Frontal cortex (tissue), 4 donors: ENCODE results near the gene TMEM269. TPM values are rescaled to one million over a fixed set of nuclear protein-coding genes. Genes with fewer than 3 reads are reported as not detected.
"Not testable (repeated sequence)": the region's sequence is repeated elsewhere in the genome, so short reads cannot be mapped to it uniquely, and the experiment has no call there.

Experiments
- DNase-seq, 2 donors: peaks; one replicate each; pipeline ENCODE4 v3.0.0; 2012; ENCODE audit warnings: low spot score in 2 of 2
- FAIRE-seq: peaks from 2 replicates; lab custom pipeline; 2012; peaks lifted over from hg19 to GRCh38; lab: Jason Lieb, UNC
- total RNA-seq: library from RNA; depleted of rRNA; stranded (reverse); fragments of >200 nt; gene quantifications from one replicate; pipeline ENCODE4 v1.2.3, GENCODE V29; 2014
- donor health status: control.
- donor health status: control.
- donor health status: control.

The TMEM269 gene
- total RNA-seq, 1 donor from 2014 or later, result 0.41 TPM

- no peak for DNase-seq
- no peak for FAIRE-seq
Observed at GRCh38 chr1:42746436-42747105, 38.2 kb upstream of the TMEM269 start.

- peak in 1 of 2 donors; percentile 57 for DNase-seq
- no peak for FAIRE-seq
Observed at GRCh38 chr1:42747125-42747524, 37.7 kb upstream of the TMEM269 start.

- no peak for FAIRE-seq
- no peak for DNase-seq
Observed at GRCh38 chr1:42748021-42748420, 36.8 kb upstream of the TMEM269 start.

- FAIRE-seq, result no peak
- no peak for DNase-seq
Observed at GRCh38 chr1:42748461-42749410, 36.1 kb upstream of the TMEM269 start.

- DNase-seq, result no peak
- no peak for FAIRE-seq
Observed at GRCh38 chr1:42750041-42750440, 34.8 kb upstream of the TMEM269 start.

GRCh38 chr1:42751511-42752070 lies 33.2 kb upstream of the TMEM269 start:
- not testable (repeated sequence) for DNase-seq, FAIRE-seq

GRCh38 chr1:42752284-42752683 lies 32.5 kb upstream of the TMEM269 start:
- no peak for FAIRE-seq
- DNase-seq, result no peak

- FAIRE-seq, result no peak
- DNase-seq, result no peak
Observed at GRCh38 chr1:42753070-42753469, 31.7 kb upstream of the TMEM269 start.

- FAIRE-seq (no peak), DNase-seq (peak in 1 of 2 donors; percentile 55)
Observed at GRCh38 chr1:42756956-42757891, 27.6 kb upstream of the TMEM269 start.

GRCh38 chr1:42757892-42758275 lies 26.9 kb upstream of the TMEM269 start:
- no peak for FAIRE-seq

GRCh38 chr1:42758641-42759040 lies 26.1 kb upstream of the TMEM269 start:
- FAIRE-seq (no peak), DNase-seq (no peak)

More at GRCh38 chr1:42757892-42758275, 26.9 kb upstream of the TMEM269 start:
- no peak for DNase-seq

GRCh38 chr1:42759114-42759513 lies 25.7 kb upstream of the TMEM269 start:
- no peak for FAIRE-seq
- DNase-seq, result no peak

GRCh38 chr1:42761567-42761966 lies 23.2 kb upstream of the TMEM269 start:
- FAIRE-seq, result no peak

GRCh38 chr1:42762269-42762668 lies 22.5 kb upstream of the TMEM269 start:
- no peak for FAIRE-seq
- DNase-seq, result no peak

More at GRCh38 chr1:42761567-42761966, 23.2 kb upstream of the TMEM269 start:
- DNase-seq, result no peak

- DNase-seq, result no peak
- no peak for FAIRE-seq
Observed at GRCh38 chr1:42765269-42765668, 19.5 kb upstream of the TMEM269 start.

- FAIRE-seq, result no peak
Observed at GRCh38 chr1:42765832-42766740, 18.7 kb upstream of the TMEM269 start.

GRCh38 chr1:42766741-42767509 lies 17.9 kb upstream of the TMEM269 start, which contains the start of the genes C1orf50 and P3H1:
Gene C1orf50 (plus strand): TSS chr1:42767249. CDS start chr1:42767312, 63 bp downstream.
Gene P3H1 (minus strand): TSS chr1:42767028. CDS start chr1:42766971, 57 bp downstream.
- DNase-seq (peak; percentile 96), FAIRE-seq (peak; percentile 88)

More at GRCh38 chr1:42765832-42766740, 18.7 kb upstream of the TMEM269 start:
- DNase-seq, result no peak
